ENCODE measurements around the gene HOXB8. TPM values are rescaled to one million over a fixed set of nuclear protein-coding genes. Genes with fewer than 3 reads are reported as not detected.

HOXB8 gene
- total RNA-seq, 1 experiment from 2014 or later, result 0.70 TPM

- Histone ChIP-seq H3K79me2 (ENCODE audit: low read depth) (no peaks in the 10 kb centered on the region), H3K27me3 (ENCODE audit: insufficient read depth, low read depth) (no peaks in the 10 kb centered on the region), H2AFZ (no peak overlapping the region), H3F3A (ENCODE audit: insufficient read depth, low read depth) (no peaks in the 10 kb centered on the region), H3K36me3 (ENCODE audit: low read depth) (no peaks in the 10 kb centered on the region), H3K9me3 (ENCODE audit: insufficient read depth, low read depth) (no peaks in the 10 kb centered on the region), H3K4me2 (no peak overlapping the region), H4K20me1 (ENCODE audit: insufficient read depth) (no peaks in the 10 kb centered on the region), H3K27ac (no peak overlapping the region), H3K4me3 (no peak overlapping the region), H3K4me1 (replicated peaks; ENCODE audit: insufficient read depth) (0 out of 2 replicates have a peak, but pooled peaks cover 6% of the 10 kb centered on the region), H3K9me2 (ENCODE audit: insufficient read depth) (no peaks in the 10 kb centered on the region)
- intact Hi-C loops (cut with micrococcal nuclease; ENCODE audit: unreplicated experiment), result no loop called here
- ChIA-PET POLR2A (ENCODE audit: unreplicated experiment) (interaction anchor here (0.6 to 0.7 kb wide), 2 partner anchors 84 to 206 kb away, joined by 3 to 6 read pairs; no protein-coding TSS in a partner anchor), CTCF (no interaction called here)
- TF ChIP-seq EZH2 (IDR thresholded peaks at IDR 0.05; ENCODE audit: low read depth) (no peak), CTCF (conservative IDR thresholded peaks at IDR 0.05) (no peak)
- no peak for DNase-seq
- BruUV-seq (replicated peaks), result no TSS peak
Observed at GRCh38 chr17:48567646-48568354, 47.3 kb downstream of the HOXB8 start.

- no peak overlapping the region for H2AFZ ChIP-seq
- CTCF ChIA-PET, result no interaction called here
- BruUV-seq (replicated peaks), result no TSS peak
- no peak for DNase-seq
- H3K79me2 ChIP-seq (ENCODE audit: low read depth), result no peaks in the 10 kb centered on the region
- no peaks in the 10 kb centered on the region for H3K27me3 ChIP-seq (ENCODE audit: insufficient read depth, low read depth)
- no peaks in the 10 kb centered on the region for H3K9me3 ChIP-seq (ENCODE audit: insufficient read depth, low read depth)
- TF ChIP-seq EZH2 (IDR thresholded peaks at IDR 0.05; ENCODE audit: low read depth) (no peak), CTCF (conservative IDR thresholded peaks at IDR 0.05) (no peak)
- H3K4me3 ChIP-seq, result no peak overlapping the region
- no peak overlapping the region for H3K27ac ChIP-seq
- H3K36me3 ChIP-seq (ENCODE audit: low read depth), result no peaks in the 10 kb centered on the region
- 0 out of 2 replicates have a peak, but pooled peaks cover 6% of the 10 kb centered on the region for H3K4me1 ChIP-seq (replicated peaks; ENCODE audit: insufficient read depth)
- H3K4me2 ChIP-seq, result no peak overlapping the region
- no peaks in the 10 kb centered on the region for H4K20me1 ChIP-seq (ENCODE audit: insufficient read depth)
- intact Hi-C loops (cut with micrococcal nuclease; ENCODE audit: unreplicated experiment), result no loop called here
- H3F3A ChIP-seq (ENCODE audit: insufficient read depth, low read depth), result no peaks in the 10 kb centered on the region
- H3K9me2 ChIP-seq (ENCODE audit: insufficient read depth), result no peaks in the 10 kb centered on the region
- POLR2A ChIA-PET (ENCODE audit: unreplicated experiment), result interaction anchor here (0.7 kb wide), 1 partner anchor 84 kb away, joined by 6 read pairs; no protein-coding TSS in a partner anchor
Observed at GRCh38 chr17:48567209-48567608, 47.9 kb downstream of the HOXB8 start.

- no peaks in the 10 kb centered on the region for H3K9me3 ChIP-seq (ENCODE audit: insufficient read depth, low read depth)
- no peaks in the 10 kb centered on the region for H3K79me2 ChIP-seq (ENCODE audit: low read depth)
- POLR2A ChIA-PET (ENCODE audit: unreplicated experiment), result interaction anchor here (0.6 kb wide), 1 partner anchor 53 kb away, joined by 3 read pairs; no protein-coding TSS in a partner anchor
- no peaks in the 10 kb centered on the region for H4K20me1 ChIP-seq (ENCODE audit: insufficient read depth)
- no peak overlapping the region for H3K27ac ChIP-seq
- no peak overlapping the region for H3K4me3 ChIP-seq
- H3K4me2 ChIP-seq, result no peak overlapping the region
- H3F3A ChIP-seq (ENCODE audit: insufficient read depth, low read depth), result no peaks in the 10 kb centered on the region
- H3K4me1 ChIP-seq (replicated peaks; ENCODE audit: insufficient read depth), result 0 out of 2 replicates have a peak, but pooled peaks cover 6% of the 10 kb centered on the region
- CTCF ChIA-PET, result no interaction called here
- no peaks in the 10 kb centered on the region for H3K27me3 ChIP-seq (ENCODE audit: insufficient read depth, low read depth)
- no peaks in the 10 kb centered on the region for H3K9me2 ChIP-seq (ENCODE audit: insufficient read depth)
- intact Hi-C loops (cut with micrococcal nuclease; ENCODE audit: unreplicated experiment), result no loop called here
- no peak for DNase-seq
- no peak overlapping the region for H2AFZ ChIP-seq
- H3K36me3 ChIP-seq (ENCODE audit: low read depth), result no peaks in the 10 kb centered on the region
- no TSS peak for BruUV-seq (replicated peaks)
- TF ChIP-seq EZH2 (IDR thresholded peaks at IDR 0.05; ENCODE audit: low read depth), result no peak
- no peak for TF ChIP-seq CTCF (conservative IDR thresholded peaks at IDR 0.05)
Observed at GRCh38 chr17:48566717-48567116, 48.4 kb downstream of the HOXB8 start.
